KMS-11 (cell line): ENCODE data around the gene KDM6B.

ENCODE experiments used
- H2AFZ ChIP-seq: fragments of 200-600 bp; sonication (generic); 2 replicates; pipeline ENCODE4 v1.6.1; 2016; ENCODE audit warnings: antibody characterized with exemption, mixed run types, low read depth
- H3K27ac ChIP-seq: fragments of 200-600 bp; sonication (generic); 2 replicates; pipeline ENCODE4 v1.6.1; 2016; ENCODE audit warnings: mild to moderate bottlenecking, mixed run types
- H3K27me3 ChIP-seq: fragments of 200-600 bp; sonication (generic); 2 replicates; pipeline ENCODE4 v1.6.1; 2017; ENCODE audit warnings: mild to moderate bottlenecking, low read depth, mixed run types, moderate library complexity; ENCODE audit not compliant: insufficient read depth
- H3K36me3 ChIP-seq: fragments of 200-600 bp; sonication (generic); 2 replicates; pipeline ENCODE4 v1.6.1; 2017; ENCODE audit warnings: mild to moderate bottlenecking, mixed run types; ENCODE audit not compliant: insufficient read depth
- H3K4me1 ChIP-seq: fragments of 200-600 bp; sonication (generic); 2 replicates; pipeline ENCODE4 v1.6.1; 2016; ENCODE audit warnings: mild to moderate bottlenecking, low read depth, mixed run types; ENCODE audit not compliant: poor library complexity, severe bottlenecking
- H3K4me2 ChIP-seq: fragments of 200-600 bp; sonication (generic); 2 replicates; pipeline ENCODE4 v1.7.0; 2016; ENCODE audit warnings: mild to moderate bottlenecking, mixed run types
- H3K4me3 ChIP-seq: fragments of 200-600 bp; sonication (generic); IDR thresholded peaks from 2 replicates; pipeline ENCODE4 v1.6.1; 2017; ENCODE audit warnings: low read depth, low read length, mixed read lengths; ENCODE audit not compliant: insufficient read depth
- H3K79me2 ChIP-seq: fragments of 200-600 bp; sonication (generic); 2 replicates; pipeline ENCODE4 v1.6.1; 2016; ENCODE audit warnings: low read depth, mixed run types; ENCODE audit not compliant: insufficient read depth
- H3K9ac ChIP-seq: fragments of 200-600 bp; sonication (generic); 2 replicates; pipeline ENCODE4 v1.6.1; 2016; ENCODE audit warnings: mild to moderate bottlenecking, mixed run types
- H4K20me1 ChIP-seq: fragments of 200-600 bp; sonication (generic); 2 replicates; pipeline ENCODE4 v1.6.1; 2016; ENCODE audit warnings: mild to moderate bottlenecking, mixed run types; ENCODE audit not compliant: insufficient read depth
- TF ChIP-seq, protein P1 (sequence below): fragments of 200-600 bp; sonication (generic); conservative IDR thresholded peaks from 2 replicates; pipeline ENCODE4 v1.6.1; 2017; ENCODE audit warnings: low read depth, mild to moderate bottlenecking, antibody characterized with exemption, low read length, moderate library complexity, mixed read lengths

The KDM6B gene

DNA sequence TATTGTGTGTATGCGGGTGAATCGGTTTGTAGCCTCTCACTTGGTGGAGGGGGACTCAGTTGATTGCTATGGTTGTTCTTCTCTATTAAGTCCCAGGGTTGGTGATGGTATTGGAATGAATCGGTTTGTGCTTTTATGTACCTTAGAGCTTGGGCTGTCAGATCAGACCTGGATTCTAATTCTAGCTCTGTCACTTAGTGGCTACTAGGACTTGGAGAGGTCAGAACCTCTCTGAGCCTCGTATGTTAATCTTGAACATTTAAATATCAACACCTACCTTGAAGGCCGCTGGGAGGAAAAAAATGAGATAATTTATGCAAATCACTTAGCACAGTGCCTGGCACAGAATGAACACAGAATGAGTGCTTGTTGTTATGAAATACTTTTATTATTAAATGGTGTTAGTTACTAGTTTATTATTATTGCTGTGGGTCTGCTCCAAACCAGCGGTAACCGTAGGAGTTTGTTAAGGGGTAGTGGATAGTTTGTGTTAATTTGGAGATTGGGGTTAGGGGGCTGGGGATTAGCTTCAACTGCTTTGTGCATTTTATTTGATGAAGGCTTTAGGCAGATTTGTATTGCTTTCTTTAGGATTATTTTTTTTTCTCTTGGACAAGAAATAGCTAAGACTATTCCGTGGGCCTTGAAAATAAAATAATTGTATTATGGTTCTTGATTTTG is 3.5 kb downstream of the KDM6B start:
- TF ChIP-seq, protein P1, sequence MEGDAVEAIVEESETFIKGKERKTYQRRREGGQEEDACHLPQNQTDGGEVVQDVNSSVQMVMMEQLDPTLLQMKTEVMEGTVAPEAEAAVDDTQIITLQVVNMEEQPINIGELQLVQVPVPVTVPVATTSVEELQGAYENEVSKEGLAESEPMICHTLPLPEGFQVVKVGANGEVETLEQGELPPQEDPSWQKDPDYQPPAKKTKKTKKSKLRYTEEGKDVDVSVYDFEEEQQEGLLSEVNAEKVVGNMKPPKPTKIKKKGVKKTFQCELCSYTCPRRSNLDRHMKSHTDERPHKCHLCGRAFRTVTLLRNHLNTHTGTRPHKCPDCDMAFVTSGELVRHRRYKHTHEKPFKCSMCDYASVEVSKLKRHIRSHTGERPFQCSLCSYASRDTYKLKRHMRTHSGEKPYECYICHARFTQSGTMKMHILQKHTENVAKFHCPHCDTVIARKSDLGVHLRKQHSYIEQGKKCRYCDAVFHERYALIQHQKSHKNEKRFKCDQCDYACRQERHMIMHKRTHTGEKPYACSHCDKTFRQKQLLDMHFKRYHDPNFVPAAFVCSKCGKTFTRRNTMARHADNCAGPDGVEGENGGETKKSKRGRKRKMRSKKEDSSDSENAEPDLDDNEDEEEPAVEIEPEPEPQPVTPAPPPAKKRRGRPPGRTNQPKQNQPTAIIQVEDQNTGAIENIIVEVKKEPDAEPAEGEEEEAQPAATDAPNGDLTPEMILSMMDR: no peak

DNA sequence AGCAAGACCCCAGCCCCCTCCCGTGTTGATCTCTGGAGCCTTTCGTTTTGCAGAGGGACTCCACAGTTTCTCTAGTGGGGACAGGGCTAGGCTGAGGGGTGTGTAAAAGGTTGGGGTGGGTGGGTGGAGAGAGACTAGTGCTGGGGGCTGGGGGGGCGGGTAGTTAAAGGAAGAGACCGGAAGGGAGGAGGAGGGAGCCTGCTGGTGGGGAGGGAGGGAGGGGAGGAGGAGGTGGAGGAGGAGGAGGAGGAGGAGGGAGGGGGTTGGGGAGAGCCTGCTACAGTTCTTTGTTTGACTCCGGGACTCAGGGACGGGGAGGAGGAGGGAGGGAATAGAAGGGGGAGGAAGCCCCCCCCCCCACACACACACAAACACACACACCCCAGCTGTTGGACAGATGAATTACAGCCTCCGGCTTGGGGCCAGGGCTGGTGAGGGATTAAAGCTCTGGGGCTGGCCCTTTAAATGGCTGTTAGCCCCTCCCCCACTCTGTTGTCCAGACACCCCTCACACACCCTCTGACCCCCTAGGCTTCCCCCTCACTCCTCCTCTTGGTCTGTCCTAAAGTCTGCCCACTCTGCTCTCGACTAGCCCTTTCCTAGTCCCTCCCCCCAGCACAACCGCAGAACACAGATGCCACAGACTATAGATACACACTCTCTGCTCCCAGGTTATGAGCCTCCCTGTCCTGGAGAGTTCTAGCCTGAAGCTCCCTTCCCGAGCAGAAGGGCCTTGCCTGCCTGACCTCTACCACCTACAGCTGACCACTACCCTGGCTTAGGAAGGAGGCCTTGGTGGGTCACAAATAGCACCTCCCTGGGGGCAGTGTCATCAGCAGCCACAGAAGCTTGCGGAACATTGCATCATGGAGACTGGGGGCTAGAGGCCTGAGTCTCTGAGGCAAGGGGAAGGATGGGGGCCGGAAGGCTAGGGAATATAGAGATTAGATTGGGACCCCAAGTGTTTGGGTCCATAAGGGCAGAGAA is 4.4 kb downstream of the KDM6B start:
- H3K9ac ChIP-seq: no peak overlapping the region
- H4K20me1 ChIP-seq: no peaks in the 10 kb centered on the region
- H3K27ac ChIP-seq: no peak overlapping the region
- no peaks in the 10 kb centered on the region for H3K27me3 ChIP-seq
- H3K4me2 ChIP-seq: peak overlapping the region; percentile 45; the same call in 1 of the 2 replicates
- H3K4me3 ChIP-seq: no peak overlapping the region
- TF ChIP-seq, protein P1: no peak
- peaks cover 10% of the 10 kb centered on the region for H3K4me1 ChIP-seq
- no peak overlapping the region for H2AFZ ChIP-seq
- H3K79me2 ChIP-seq: no peaks in the 10 kb centered on the region
- no peaks in the 10 kb centered on the region for H3K36me3 ChIP-seq

More for the DNA sequence above, 3.5 kb downstream of the KDM6B start:
- no peaks in the 10 kb centered on the region for H3K27me3 ChIP-seq
- peaks cover 10% of the 10 kb centered on the region for H3K4me1 ChIP-seq
- H3K4me2 ChIP-seq: peak overlapping the region; percentile 39; the same call in 1 of the 2 replicates
- no peaks in the 10 kb centered on the region for H3K36me3 ChIP-seq
- H3K79me2 ChIP-seq: no peaks in the 10 kb centered on the region
- H2AFZ ChIP-seq: no peak overlapping the region
- no peak overlapping the region for H3K9ac ChIP-seq
- H3K4me3 ChIP-seq: no peak overlapping the region
- no peaks in the 10 kb centered on the region for H4K20me1 ChIP-seq
- no peak overlapping the region for H3K27ac ChIP-seq

DNA sequence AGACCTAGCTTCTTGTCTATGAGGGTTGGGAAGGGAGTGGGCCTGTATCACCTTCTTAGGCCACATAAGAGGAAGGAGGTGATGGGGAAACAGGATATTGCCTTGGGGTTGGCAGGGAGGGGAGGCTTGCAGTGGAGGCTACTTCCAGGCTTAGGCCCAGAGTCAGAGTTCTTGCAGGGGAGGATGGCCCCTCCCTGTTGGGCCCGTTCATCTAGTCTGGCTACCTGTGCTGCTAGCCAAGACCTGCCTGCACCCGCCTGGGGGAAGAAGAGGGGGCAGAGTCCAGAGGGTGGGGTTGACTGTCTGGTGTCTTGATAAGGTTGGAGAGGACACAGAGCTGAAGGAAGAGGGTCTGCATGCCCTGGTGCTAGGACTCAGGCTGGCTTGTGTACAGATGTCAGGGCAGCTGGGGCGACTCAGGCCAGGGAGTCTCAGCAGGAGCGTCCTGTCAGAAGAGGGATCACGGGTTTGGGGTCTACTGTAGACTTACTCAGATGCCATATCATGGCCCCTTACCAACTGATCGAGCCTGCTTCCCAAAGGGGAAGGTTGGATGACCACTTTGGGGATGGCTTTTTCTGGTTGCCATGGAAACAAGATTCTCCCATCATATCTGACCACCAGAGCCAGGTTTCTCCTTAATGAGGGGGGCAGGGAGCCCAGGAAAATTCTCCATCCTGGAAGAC is 5.3 kb downstream of the KDM6B start:
- H3K27me3 ChIP-seq: no peaks in the 10 kb centered on the region
- TF ChIP-seq, protein P1: no peak
- H4K20me1 ChIP-seq: no peaks in the 10 kb centered on the region
- no peaks in the 10 kb centered on the region for H3K36me3 ChIP-seq
- H2AFZ ChIP-seq: no peak overlapping the region
- no peak overlapping the region for H3K9ac ChIP-seq
- H3K4me3 ChIP-seq: no peak overlapping the region
- H3K4me1 ChIP-seq: peaks cover 10% of the 10 kb centered on the region
- no peaks in the 10 kb centered on the region for H3K79me2 ChIP-seq
- no peak overlapping the region for H3K27ac ChIP-seq
- no peak overlapping the region for H3K4me2 ChIP-seq

DNA sequence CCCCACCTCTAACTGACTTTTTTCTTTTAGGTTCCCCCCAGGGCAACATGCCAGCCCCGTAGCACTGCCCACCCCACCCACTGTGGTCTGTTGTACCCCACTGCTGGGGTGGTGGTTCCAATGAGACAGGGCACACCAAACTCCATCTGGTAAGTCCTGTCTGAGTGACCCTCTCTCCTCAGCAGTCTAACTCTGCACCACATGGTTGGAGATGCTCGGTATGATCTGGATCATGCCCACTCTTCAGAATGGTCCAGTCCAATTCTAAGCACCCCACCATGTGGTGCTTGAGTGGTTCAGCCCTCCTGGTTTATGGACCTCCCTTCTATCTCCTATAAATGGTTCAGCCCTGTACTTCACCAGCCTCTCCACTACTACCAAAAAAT is 5.9 kb downstream of the KDM6B start:
- no peak overlapping the region for H3K9ac ChIP-seq
- H3K27ac ChIP-seq: no peak overlapping the region

More for the DNA sequence above, 5.9 kb downstream of the KDM6B start:
- no peaks in the 10 kb centered on the region for H3K27me3 ChIP-seq
- TF ChIP-seq, protein P1: no peak
- H3K79me2 ChIP-seq: no peaks in the 10 kb centered on the region
- peaks cover 10% of the 10 kb centered on the region for H3K4me1 ChIP-seq
- H4K20me1 ChIP-seq: no peaks in the 10 kb centered on the region
- H3K4me2 ChIP-seq: no peak overlapping the region
- no peak overlapping the region for H2AFZ ChIP-seq
- H3K36me3 ChIP-seq: no peaks in the 10 kb centered on the region
- no peak overlapping the region for H3K4me3 ChIP-seq
